Trophoblast cell (in vitro differentiated cells and primary cell): Measurements from ENCODE around the gene KRTAP10-5.

Experiments used
- DNase-seq, 2 donors: peaks; one replicate each; pipeline ENCODE4 v3.0.0-alpha.2; 2016
- H2AFZ ChIP-seq: 2 replicates; pipeline ENCODE4 v1.6.1; 2013; ENCODE audit warnings: low read length, moderate library complexity, mild to moderate bottlenecking; ENCODE audit not compliant: insufficient read depth, poor library complexity
- H2AK5ac ChIP-seq: 2 replicates; pipeline ENCODE4 v1.6.1; 2013; ENCODE audit warnings: mild to moderate bottlenecking, low read length
- H2BK120ac ChIP-seq: 2 replicates; pipeline ENCODE4 v1.6.1; 2013; ENCODE audit warnings: low read length, mild to moderate bottlenecking, moderate library complexity; ENCODE audit not compliant: insufficient read depth, poor library complexity
- H2BK12ac ChIP-seq: 2 replicates; pipeline ENCODE4 v1.6.1; 2013; ENCODE audit warnings: mild to moderate bottlenecking, low read length, moderate library complexity
- H2BK5ac ChIP-seq: 2 replicates; pipeline ENCODE4 v1.6.1; 2013; ENCODE audit warnings: low read length, low read depth, moderate library complexity, mild to moderate bottlenecking; ENCODE audit not compliant: poor library complexity
- H3K14ac ChIP-seq: 2 replicates; pipeline ENCODE4 v1.6.1; 2013; ENCODE audit warnings: mild to moderate bottlenecking, low read length
- H3K18ac ChIP-seq: 2 replicates; pipeline ENCODE4 v1.6.1; 2013; ENCODE audit warnings: mild to moderate bottlenecking, low read length
- H3K23ac ChIP-seq: 2 replicates; pipeline ENCODE4 v1.6.1; 2013; ENCODE audit warnings: low read length
- H3K27ac ChIP-seq: 2 replicates; pipeline ENCODE4 v1.5.1; 2013; ENCODE audit warnings: low read depth, mild to moderate bottlenecking, inconsistent platforms, low read length, moderate library complexity
- H3K27me3 ChIP-seq: 2 replicates; pipeline ENCODE4 v1.6.1; 2013; ENCODE audit warnings: inconsistent platforms, mild to moderate bottlenecking, low read length, moderate library complexity; ENCODE audit not compliant: insufficient read depth
- H3K36me3 ChIP-seq, 2 experiments: 1 replicate in 1 of 2; 2 replicates in 1 of 2; pipeline ENCODE4 v1.6.1; 2013; ENCODE audit warnings: low read length in 2 of 2, mild to moderate bottlenecking in 2 of 2, moderate library complexity in 1 of 2; ENCODE audit not compliant: insufficient read depth in 2 of 2, control insufficient read depth in 1 of 2
- H3K4ac ChIP-seq: 2 replicates; pipeline ENCODE4 v1.6.1; 2013; ENCODE audit warnings: low read depth, mild to moderate bottlenecking, low read length, moderate library complexity
- H3K4me1 ChIP-seq, 2 experiments: 1 replicate in 1 of 2; 2 replicates in 1 of 2; pipeline ENCODE4 v1.6.1; 2013; ENCODE audit warnings: low read length in 2 of 2, mild to moderate bottlenecking in 2 of 2, moderate library complexity in 1 of 2; ENCODE audit not compliant: insufficient read depth in 2 of 2, control insufficient read depth in 1 of 2
- H3K4me2 ChIP-seq: 2 replicates; pipeline ENCODE4 v1.6.1; 2013; ENCODE audit warnings: inconsistent platforms, mild to moderate bottlenecking, low read length, moderate library complexity
- H3K4me3 ChIP-seq: 2 replicates; pipeline ENCODE4 v1.5.1; 2013; ENCODE audit warnings: mild to moderate bottlenecking, low read depth, low read length, inconsistent platforms
- H3K79me1 ChIP-seq: one replicate; pipeline ENCODE4 v1.6.1; 2013; ENCODE audit warnings: low read length
- H3K79me2 ChIP-seq: 2 replicates; pipeline ENCODE4 v1.6.1; 2013; ENCODE audit warnings: low read length, mild to moderate bottlenecking; ENCODE audit not compliant: control insufficient read depth, insufficient read depth, poor library complexity
- H3K9ac ChIP-seq: 2 replicates; pipeline ENCODE4 v1.6.1; 2013; ENCODE audit warnings: mild to moderate bottlenecking, low read length
- H3K9me3 ChIP-seq: 2 replicates; pipeline ENCODE4 v1.6.1; 2013; ENCODE audit warnings: low read depth, mild to moderate bottlenecking, control low read depth, inconsistent platforms, low read length; ENCODE audit not compliant: insufficient read depth
- H4K12ac ChIP-seq: 2 replicates; pipeline ENCODE4 v1.6.1; 2013; ENCODE audit warnings: low read depth, mild to moderate bottlenecking, low read length, moderate library complexity
- H4K8ac ChIP-seq: 2 replicates; pipeline ENCODE4 v1.6.1; 2013; ENCODE audit warnings: low read depth, mild to moderate bottlenecking, low read length, moderate library complexity
- H4K91ac ChIP-seq: one replicate; pipeline ENCODE4 v1.6.1; 2013; ENCODE audit warnings: low read depth, mild to moderate bottlenecking, low read length, moderate library complexity
- whole genome bisulfite sequencing: extraction: QIAGEN DNeasy Blood & Tissue Kit; methylation state at CpG from one replicate; pipeline ENCODE4 v1.1.7; 2013; ENCODE audit warnings: missing lambda C conversion rate; ENCODE audit not compliant: insufficient read length, insufficient coverage; ENCODE audit errors: extremely low coverage; 5-methylcytosine and 5-hydroxymethylcytosine counted together

The KRTAP10-5 gene

GRCh38 chr21:44530221-44530902, 50.0 kb downstream of the KRTAP10-5 start:
- Histone ChIP-seq H3K4me2 (no peak overlapping the region), H3K27me3 (no peaks in the 10 kb centered on the region)

GRCh38 chr21:44529503-44530125, 50.8 kb downstream of the KRTAP10-5 start:
- Histone ChIP-seq H4K8ac (no peak overlapping the region), H3K27ac (no peak overlapping the region), H3K79me2 (no peaks in the 10 kb centered on the region), H3K36me3 (no peaks in the 10 kb centered on the region), H3K4me3 (no peak overlapping the region), H3K18ac (no peak overlapping the region), H3K9ac (no peak overlapping the region), H3K79me1 (no peaks in the 10 kb centered on the region), H3K23ac (no peak overlapping the region), H3K4me1 (no peaks in the 10 kb centered on the region), H3K9me3 (no peaks in the 10 kb centered on the region), H2BK12ac (no peak overlapping the region), H2AFZ (no peak overlapping the region), H2AK5ac (no peak overlapping the region), H3K14ac (no peak overlapping the region), H2BK120ac (no peak overlapping the region), H3K27me3 (no peaks in the 10 kb centered on the region), H4K12ac (no peak overlapping the region), H4K91ac (no peak overlapping the region), H3K4ac (no peak overlapping the region), H3K4me2 (no peak overlapping the region), H2BK5ac (no peak overlapping the region)
- DNase-seq, result no peak
- no CpG with 5 or more reads among the region's 23 CpGs for WGBS

More at GRCh38 chr21:44530221-44530902, 50.0 kb downstream of the KRTAP10-5 start:
- no peaks in the 10 kb centered on the region for H3K36me3 ChIP-seq
- H2BK120ac ChIP-seq, result no peak overlapping the region
- no peaks in the 10 kb centered on the region for H3K79me2 ChIP-seq
- H2AFZ ChIP-seq, result no peak overlapping the region
- no peak overlapping the region for H2AK5ac ChIP-seq
- H3K23ac ChIP-seq, result no peak overlapping the region
- DNase-seq, result no peak
- H3K9me3 ChIP-seq, result no peaks in the 10 kb centered on the region
- H3K14ac ChIP-seq, result no peak overlapping the region
- H3K4me1 ChIP-seq, result no peaks in the 10 kb centered on the region
- H4K12ac ChIP-seq, result no peak overlapping the region
- no peak overlapping the region for H3K4me3 ChIP-seq
- no peak overlapping the region for H4K91ac ChIP-seq
- no peak overlapping the region for H3K18ac ChIP-seq
- WGBS, result 100% methylated on average over 2 of the region's 7 CpGs
- H2BK12ac ChIP-seq, result no peak overlapping the region
- no peak overlapping the region for H3K27ac ChIP-seq
- H3K4ac ChIP-seq, result no peak overlapping the region
- H3K79me1 ChIP-seq, result no peaks in the 10 kb centered on the region
- H2BK5ac ChIP-seq, result no peak overlapping the region
- no peak overlapping the region for H3K9ac ChIP-seq
- H4K8ac ChIP-seq, result no peak overlapping the region
